ENCODE results near the gene ELOVL2.
A peak's percentile ranks its signal among the peaks of the same experiment; 100 is the strongest.
"Not testable (repeated sequence)": the region's sequence is repeated elsewhere in the genome, so short reads cannot be mapped to it uniquely, and the experiment has no call there.

ELOVL2 gene

DNA sequence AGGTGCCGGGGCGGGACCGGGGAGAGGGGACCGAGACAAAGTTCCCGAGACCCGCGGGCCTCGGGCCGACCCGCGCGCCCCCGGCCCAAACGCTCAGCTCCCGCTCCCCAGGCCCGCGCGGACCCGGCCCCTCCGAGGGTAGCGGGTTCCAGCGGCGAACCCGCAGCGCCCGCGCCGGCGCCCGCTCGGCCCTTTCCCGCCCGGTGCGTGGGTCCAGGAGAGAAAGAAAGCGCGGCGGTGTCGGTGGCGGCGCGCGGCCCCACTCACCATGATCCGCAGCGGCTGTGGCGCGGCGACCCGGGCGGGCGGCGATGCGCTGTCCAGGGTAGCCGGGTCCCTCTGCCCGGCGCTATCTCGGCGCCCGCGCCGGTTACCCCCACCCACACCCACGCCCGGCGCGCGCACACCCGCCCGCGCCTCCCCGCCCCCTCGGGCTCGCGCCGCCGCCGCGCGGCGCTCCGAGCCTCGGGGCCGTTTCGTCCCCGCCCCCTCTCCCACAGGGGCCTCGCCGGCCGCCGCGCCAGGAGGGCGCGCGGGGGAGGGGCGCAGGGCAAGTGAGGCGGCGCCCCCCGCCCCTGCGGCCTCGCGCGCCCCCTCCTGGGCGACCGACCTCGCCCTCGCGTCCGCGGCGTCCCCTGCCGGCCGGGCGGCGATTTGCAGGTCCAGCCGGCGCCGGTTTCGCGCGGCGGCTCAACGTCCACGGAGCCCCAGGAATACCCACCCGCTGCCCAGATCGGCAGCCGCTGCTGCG lies at the start of gene ELOVL2:
TSS of gene ELOVL2 (minus strand) at position 345 of the 751 bp plus-strand sequence. CDS start at position 270, 75 bp downstream.
- peak; percentile 25 for DNase-seq

- no peak for DNase-seq
Measured at GRCh38 chr6:11093376-11093625, 49.2 kb upstream of the ELOVL2 start.

GRCh38 chr6:11092668-11093375 lies 48.7 kb upstream of the ELOVL2 start:
- DNase-seq, result peak; percentile 50

DNA sequence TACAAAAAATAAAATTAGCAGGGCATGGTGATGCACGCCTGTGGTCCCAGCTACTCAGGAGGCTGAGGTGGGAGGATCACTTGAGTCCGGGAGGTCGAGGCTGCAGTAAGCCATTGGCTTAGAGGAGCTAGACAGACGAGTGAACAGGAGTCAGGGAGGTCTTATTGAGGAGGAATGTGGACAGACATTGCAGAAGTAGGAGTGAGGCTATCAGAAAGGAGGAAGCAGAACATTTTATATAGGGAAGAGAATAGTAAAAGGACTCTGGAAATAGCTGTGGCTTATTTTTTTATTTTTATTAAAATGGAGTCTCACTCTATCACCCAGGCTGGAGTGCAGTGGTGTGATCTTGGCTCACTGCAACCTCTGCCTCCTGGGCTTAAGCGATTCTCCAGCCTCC lies 47.0 kb upstream of the ELOVL2 start:
- DNase-seq, result not testable (repeated sequence)

GRCh38 chr6:11089695-11090094 lies 45.6 kb upstream of the ELOVL2 start:
- DNase-seq, result no peak

GRCh38 chr6:11087141-11087812 lies 43.2 kb upstream of the ELOVL2 start:
- DNase-seq, result not testable (repeated sequence)

DNA sequence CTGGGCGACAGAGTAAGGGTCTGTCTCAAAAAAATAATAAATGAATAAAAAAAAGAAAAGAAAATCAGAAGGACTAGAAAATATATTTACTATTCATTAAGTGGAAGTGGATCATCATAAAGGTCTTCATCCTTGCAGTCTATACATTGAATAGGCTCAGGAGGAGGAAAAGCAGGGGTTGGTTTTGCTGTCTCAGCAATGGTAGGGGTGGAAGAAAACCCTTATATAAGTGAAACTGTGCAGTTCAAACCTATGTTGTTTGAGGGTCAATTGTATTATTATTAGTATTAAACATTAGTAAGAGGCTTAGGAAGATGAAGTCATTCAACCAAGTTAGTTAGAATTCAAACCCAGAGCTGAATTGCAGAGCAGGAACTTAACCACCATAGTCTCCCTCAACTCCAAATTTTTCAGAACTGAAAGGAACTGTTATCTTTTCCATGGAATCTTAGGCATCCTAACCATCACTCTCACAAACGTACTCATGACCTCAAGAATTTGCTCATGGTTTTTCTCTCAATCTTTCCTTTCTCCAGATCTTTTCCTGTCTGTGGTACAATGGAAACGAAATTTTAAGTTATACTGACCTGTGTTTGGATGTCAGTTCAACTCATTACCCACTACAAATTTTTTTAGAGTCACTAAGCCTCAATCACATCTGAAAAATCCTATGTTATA lies 41.8 kb upstream of the ELOVL2 start:
- DNase-seq, result no peak

GRCh38 chr6:11083956-11084355 lies 39.9 kb upstream of the ELOVL2 start:
- no peak for DNase-seq

GRCh38 chr6:11083491-11083890 lies 39.4 kb upstream of the ELOVL2 start:
- DNase-seq, result no peak

DNA sequence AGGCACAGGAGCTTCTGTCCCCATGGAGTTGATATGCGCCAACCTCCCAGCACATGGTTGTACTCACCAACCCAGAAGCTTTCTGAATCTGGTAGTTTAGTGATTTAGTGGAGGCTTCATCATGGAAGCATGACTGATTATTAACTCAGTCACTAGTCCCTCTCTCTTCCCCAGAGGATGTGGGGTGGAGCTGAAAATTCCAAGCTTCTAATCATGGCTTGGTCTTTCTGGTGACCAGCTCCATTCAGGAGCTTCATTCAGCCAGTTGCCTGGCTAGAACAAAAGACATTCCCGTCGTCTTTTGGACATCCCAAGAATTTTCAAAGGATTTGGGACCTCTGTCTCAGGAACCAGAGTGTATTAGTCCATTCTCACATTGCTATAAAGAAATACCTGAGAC lies 36.2 kb upstream of the ELOVL2 start:
- no peak for DNase-seq

- no peak for DNase-seq
Measured at GRCh38 chr6:11078266-11078665, 34.2 kb upstream of the ELOVL2 start.

- DNase-seq, result no peak
Measured at GRCh38 chr6:11076540-11076939, 32.4 kb upstream of the ELOVL2 start.

DNA sequence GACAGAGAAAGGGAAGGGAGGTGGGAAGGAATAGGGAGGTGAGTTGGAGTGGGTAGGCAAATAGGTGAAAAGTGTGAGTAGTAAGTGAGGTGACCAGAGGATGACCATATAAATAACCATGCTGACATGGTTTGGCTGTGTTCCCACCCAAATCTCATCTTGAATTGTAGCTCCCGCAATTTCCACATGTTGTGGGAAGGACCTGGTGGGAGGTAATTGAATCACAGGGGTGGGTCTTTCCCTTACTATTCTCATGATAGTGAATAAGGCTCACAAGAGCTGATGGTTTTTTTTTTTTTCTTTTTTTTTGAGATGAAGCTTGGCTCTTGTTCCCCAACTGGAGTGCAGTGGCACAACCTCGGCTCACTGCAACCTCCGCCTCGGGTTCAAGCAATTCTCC lies 28.0 kb upstream of the ELOVL2 start:
- no peak for DNase-seq

- no peak for DNase-seq
Measured at GRCh38 chr6:11069760-11070159, 25.7 kb upstream of the ELOVL2 start.

- DNase-seq, result no peak
Measured at GRCh38 chr6:11067348-11067747, 23.2 kb upstream of the ELOVL2 start.

DNA sequence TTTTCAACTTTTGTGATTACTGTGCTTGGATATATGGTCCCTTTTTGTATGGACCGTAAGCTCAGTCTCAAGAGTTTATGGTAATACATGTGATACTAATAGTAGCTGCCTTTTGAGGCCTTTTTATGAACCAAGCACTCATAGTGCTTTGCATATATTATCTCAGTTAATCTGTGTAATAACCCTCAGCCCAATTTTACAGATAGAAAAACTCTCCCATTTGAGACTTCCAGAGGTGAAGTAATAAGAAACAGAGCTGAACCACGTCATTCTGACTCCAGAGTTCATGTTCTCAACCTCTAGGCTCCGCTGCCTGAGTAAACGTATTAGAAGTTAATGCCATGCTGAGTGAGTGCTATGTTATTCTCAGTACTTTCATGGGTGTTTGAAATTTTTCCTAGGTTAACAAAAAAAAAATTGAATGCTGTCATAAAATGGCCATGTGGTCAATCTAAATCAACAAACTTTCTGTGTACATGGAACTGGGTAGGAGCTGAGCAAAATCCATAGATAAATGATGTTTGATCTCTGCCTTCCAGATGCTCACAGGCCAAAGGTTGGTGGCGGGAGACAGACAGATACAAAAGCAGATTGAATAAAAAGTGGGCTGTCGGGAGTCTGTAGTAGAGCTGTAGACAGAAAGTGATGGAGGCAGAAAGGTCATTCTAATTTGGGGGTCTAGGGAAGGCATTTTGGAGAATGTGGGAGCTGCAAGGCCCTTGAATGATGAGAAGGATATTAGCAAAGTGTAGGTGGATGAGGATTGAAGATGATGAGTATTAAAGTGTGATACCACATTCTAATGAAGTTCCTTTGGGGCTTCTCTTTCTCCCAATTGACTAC lies 22.6 kb upstream of the ELOVL2 start:
- DNase-seq, result no peak

- DNase-seq, result no peak
Measured at GRCh38 chr6:11065436-11066202, 21.5 kb upstream of the ELOVL2 start.

DNA sequence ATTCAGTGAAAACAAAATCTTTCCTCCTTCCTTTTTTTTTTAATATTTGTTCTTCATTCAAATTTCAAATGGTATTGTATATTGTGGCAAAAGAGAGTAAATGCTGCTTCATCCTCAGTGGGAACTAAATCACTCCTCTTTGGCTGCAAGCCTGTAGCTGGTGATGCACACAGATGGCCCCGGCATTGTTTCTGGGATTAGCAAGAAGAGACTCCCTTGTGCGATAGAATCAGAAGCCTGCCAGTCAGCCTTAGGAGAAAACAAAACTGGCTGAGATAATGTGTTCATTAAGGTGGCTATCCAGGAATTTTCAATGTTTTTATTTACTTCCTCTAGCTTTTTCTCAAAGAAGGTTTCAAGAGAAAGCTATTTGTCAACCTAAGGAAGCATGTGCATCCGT lies 20.7 kb upstream of the ELOVL2 start:
- DNase-seq, result peak; percentile 26

DNA sequence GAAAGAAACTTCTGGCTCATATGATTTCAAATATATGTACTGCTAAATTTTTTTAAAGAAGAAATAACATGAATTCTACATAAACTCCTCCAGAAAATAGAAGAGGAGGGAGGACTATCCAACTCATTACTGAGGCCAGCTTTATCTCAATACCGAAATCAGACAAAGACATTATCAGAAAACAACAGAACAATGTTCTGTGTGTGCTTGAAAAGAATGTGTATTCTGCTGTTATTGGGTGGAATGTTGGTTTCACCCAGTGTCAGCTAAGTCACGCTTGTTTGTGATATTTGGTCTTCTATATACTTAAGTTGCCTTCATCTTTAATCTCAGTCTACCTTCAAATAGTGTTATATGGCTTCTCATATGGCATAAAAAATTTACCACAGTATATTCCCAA lies 18.6 kb upstream of the ELOVL2 start:
- DNase-seq, result no peak

GRCh38 chr6:11062083-11062482 lies 18.0 kb upstream of the ELOVL2 start:
- no peak for DNase-seq

- DNase-seq, result no peak
Measured at GRCh38 chr6:11058406-11058805, 14.3 kb upstream of the ELOVL2 start.

DNA sequence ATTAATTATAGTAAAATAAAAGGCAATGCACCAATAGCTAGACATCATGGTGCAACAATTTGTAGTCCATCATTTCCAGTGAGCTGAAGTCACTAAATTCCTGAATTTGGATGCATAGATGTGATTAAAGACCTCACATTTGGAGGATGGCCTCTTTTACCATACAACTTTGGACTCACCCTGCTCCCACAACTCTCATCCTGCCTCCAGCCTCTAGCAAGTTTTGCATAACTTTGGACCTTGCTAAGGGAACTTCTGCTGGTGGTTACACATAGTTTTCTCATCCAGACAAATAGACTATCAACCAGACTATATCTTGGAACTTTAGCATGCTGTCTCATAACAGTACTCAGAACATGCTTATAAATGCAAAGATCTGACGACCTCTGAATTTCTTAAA lies 12.8 kb upstream of the ELOVL2 start:
- no peak for DNase-seq

Measured in NCI-H1694 treated with DMSO at 0.1 percent for 48 hours (cell line).